ENCODE results near the gene FBH1. TPM values are rescaled to one million over a fixed set of nuclear protein-coding genes. Genes with fewer than 3 reads are reported as not detected.

The FBH1 gene
- total and polyA plus RNA-seq, 4 donors = 52.8 to 95.5 (median 65.8) TPM

DNA sequence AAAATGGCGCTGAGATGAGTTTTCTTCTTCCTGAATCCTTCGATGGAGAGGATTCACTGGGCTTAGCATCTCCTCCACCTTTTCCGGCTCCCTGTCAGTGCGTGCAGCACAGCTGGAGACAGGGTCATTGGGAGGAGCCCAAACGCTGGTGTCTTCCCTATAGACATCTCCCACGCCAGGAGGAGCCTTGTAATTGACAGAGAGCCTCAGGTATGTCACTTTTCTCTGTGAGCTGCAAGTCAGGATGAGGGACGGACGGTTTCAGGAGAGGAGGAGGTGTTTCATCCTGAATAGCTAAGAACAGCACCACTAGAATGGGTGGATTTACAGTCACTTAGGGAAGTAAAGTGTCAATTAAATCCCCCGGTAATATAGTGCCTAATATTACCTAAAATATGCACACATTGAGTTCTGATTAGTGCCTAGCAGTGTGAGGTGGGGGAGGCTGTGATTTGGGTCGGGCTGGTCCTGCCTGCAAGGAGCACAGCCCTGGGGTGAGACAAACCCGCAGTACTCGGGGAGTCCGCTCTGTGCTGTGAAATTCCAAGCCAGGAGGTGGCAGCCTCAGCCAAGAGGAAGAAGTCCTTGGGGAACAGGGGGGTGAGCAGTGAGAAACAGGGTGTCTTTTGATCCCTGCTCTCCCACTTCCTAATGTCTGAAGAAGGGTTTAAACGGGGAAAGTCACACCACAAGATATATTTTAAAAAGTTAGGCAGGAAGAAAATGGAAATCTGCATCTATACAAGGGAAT lies 59.1 kb downstream of the FBH1 start:
- Histone ChIP-seq H3K27me3 (ENCODE audit: control insufficient read depth, insufficient read depth, low read length) (peaks cover 4% of the 10 kb centered on the region), H3K4me3 (ENCODE audit: low read depth, low read length) (no peak overlapping the region), H3K9me3 (ENCODE audit: control insufficient read depth, insufficient read depth, low read length) (no peaks in the 10 kb centered on the region), H3K27ac (ENCODE audit: low read depth, low read length) (no peak overlapping the region), H3K36me3 (ENCODE audit: control insufficient read depth, insufficient read depth, low read length) (no peaks in the 10 kb centered on the region), H3K4me1 (ENCODE audit: control insufficient read depth, insufficient read depth, low read length) (peaks cover 15% of the 10 kb centered on the region)
- peak in 2 of 6 donors; percentile 59 to 60 for DNase-seq (ENCODE audit: low read depth in 4 of 6, low spot score in 6 of 6)
- 15% methylated on average over 5 of the region's 14 CpGs for WGBS (ENCODE audit: insufficient coverage)

DNA sequence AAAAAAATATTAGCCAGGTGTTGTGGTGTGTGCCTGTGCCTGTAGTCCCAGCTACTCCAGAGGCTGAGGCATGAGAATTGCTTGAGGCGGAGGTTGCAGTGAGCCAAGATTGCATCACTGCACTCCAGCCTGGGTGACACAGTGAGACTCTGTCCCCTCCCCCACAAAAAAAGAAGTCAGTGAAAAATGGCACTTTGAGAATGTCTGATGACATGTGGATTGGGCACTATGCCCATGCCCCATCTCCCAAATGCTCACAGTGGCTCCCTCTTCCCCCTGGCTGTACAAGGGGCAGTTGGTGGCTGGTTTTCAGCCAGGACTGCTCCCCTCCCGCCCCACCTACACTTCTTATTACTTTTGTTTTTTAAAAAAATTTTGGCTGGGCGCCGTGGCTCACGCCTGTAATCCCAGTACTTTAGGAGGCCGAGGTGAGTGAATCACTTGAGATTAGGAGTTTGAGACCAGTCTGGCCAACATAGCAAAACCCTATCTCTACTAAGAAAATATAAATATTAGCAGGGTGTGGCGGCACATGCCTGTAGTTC lies 61.2 kb downstream of the FBH1 start:
- no peaks in the 10 kb centered on the region for H3K36me3 ChIP-seq (ENCODE audit: control insufficient read depth, insufficient read depth, low read length)
- H3K9me3 ChIP-seq (ENCODE audit: control insufficient read depth, insufficient read depth, low read length) = no peaks in the 10 kb centered on the region
- WGBS (ENCODE audit: insufficient coverage) = 94% methylated on average over 2 of the region's 7 CpGs
- peaks cover 4% of the 10 kb centered on the region for H3K27me3 ChIP-seq (ENCODE audit: control insufficient read depth, insufficient read depth, low read length)
- H3K27ac ChIP-seq (ENCODE audit: low read depth, low read length) = no peak overlapping the region
- H3K4me1 ChIP-seq (ENCODE audit: control insufficient read depth, insufficient read depth, low read length) = peaks cover 8% of the 10 kb centered on the region
- no peak overlapping the region for H3K4me3 ChIP-seq (ENCODE audit: low read depth, low read length)
- no peak for DNase-seq (ENCODE audit: low read depth in 4 of 6, low spot score in 6 of 6)

DNA sequence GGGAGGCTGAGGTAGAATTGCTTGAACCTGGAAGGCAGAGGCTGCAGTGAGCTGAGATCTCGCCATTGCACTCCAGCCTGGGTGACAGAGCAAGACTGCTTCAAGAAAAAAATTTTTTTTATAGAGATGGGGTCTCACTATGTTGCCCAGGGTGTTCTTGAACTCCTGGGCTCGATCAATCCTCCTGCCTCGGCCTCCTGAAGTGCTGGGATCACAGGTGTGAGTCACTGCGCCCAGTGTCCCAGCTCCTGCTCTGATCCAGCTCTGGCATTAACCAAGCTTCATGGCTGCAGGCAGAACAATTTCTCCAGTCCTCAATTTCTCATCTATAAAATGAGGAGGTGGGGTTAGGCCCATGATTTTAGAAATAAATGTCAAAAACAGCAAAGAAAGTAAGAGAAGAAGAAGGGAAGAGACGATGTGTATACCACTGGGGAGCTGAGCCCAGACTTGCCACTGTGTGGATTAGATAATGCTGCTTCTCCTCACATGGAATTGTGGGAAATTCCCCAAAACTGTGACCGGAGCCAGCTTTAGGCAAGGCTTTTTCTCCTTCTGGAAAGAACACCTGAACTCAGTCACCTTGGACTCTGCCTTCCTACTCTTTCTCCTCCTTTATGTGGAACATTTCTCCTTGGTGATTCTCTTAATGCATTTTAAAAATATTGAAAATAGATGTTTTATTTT lies 61.8 kb downstream of the FBH1 start:
- no peak overlapping the region for H3K27ac ChIP-seq (ENCODE audit: low read depth, low read length)
- peaks cover 4% of the 10 kb centered on the region for H3K27me3 ChIP-seq (ENCODE audit: control insufficient read depth, insufficient read depth, low read length)
- 97% methylated on average over 6 of the region's 6 CpGs for WGBS (ENCODE audit: insufficient coverage)
- H3K9me3 ChIP-seq (ENCODE audit: control insufficient read depth, insufficient read depth, low read length) = no peaks in the 10 kb centered on the region
- no peak overlapping the region for H3K4me3 ChIP-seq (ENCODE audit: low read depth, low read length)
- DNase-seq (ENCODE audit: low read depth in 4 of 6, low spot score in 6 of 6) = no peak
- H3K4me1 ChIP-seq (ENCODE audit: control insufficient read depth, insufficient read depth, low read length) = peaks cover 6% of the 10 kb centered on the region
- no peaks in the 10 kb centered on the region for H3K36me3 ChIP-seq (ENCODE audit: control insufficient read depth, insufficient read depth, low read length)

DNA sequence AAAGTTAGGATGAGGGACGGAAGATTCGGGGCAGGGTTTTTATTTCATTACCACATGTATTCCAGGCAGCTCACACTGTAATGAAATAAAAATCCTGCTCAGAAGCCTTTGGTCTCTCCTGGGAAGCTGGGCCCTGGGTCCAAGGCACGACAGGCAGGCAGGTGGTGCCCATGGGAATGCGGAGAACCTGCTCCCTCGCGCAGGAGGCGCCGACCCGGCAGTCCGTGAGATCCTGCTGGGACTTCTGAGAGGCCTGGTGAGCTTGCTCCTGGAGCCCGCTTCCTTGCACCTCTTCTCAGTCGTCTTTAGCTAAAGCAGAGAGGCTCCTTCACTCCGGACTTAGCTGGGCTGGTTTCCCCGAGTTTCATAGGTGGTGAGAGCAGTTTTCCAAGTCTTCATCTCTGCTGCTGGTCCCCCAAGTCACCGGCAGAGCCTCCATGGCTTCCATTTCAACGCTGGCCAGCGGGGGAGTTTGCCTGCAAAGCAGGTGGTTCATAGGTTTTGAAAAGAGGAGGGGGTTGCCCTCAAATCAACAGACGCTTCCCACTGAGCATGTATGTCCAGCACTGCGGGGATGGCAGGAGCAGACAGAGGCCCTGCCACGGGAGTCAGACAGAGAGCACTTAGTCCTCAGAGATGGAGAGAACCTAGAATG lies 62.8 kb downstream of the FBH1 start:
- WGBS (ENCODE audit: insufficient coverage) = 68% methylated on average over 15 of the region's 20 CpGs
- Histone ChIP-seq H3K4me3 (ENCODE audit: low read depth, low read length) (no peak overlapping the region), H3K36me3 (ENCODE audit: control insufficient read depth, insufficient read depth, low read length) (no peaks in the 10 kb centered on the region), H3K9me3 (ENCODE audit: control insufficient read depth, insufficient read depth, low read length) (no peaks in the 10 kb centered on the region), H3K27me3 (ENCODE audit: control insufficient read depth, insufficient read depth, low read length) (peaks cover 4% of the 10 kb centered on the region), H3K27ac (ENCODE audit: low read depth, low read length) (no peak overlapping the region), H3K4me1 (ENCODE audit: control insufficient read depth, insufficient read depth, low read length) (peaks cover 4% of the 10 kb centered on the region)
- DNase-seq (ENCODE audit: low read depth in 4 of 6, low spot score in 6 of 6) = no peak

DNA sequence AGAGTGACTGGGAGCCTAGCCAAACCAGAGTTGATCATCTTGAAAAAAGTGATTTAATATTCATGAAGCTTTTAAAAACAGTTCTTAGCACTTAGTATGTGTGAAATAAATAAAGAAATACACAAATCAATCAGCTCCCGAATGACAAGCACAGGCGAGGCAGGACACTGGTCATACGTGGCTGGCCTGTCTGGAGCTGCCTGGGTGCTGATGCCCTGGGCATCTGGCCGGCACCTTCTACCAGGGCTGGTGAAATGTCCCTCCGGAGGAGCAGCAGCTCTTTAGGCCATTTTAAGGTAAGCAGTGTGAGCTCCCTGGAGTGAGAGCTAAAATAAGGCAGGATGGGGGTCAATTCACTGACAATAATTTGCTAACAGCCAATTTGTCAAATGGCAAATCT lies 63.6 kb downstream of the FBH1 start:
- WGBS (ENCODE audit: insufficient coverage) = 40% methylated on average over 2 of the region's 5 CpGs
- Histone ChIP-seq H3K4me3 (ENCODE audit: low read depth, low read length) (no peak overlapping the region), H3K27ac (ENCODE audit: low read depth, low read length) (no peak overlapping the region), H3K27me3 (ENCODE audit: control insufficient read depth, insufficient read depth, low read length) (peaks cover 4% of the 10 kb centered on the region), H3K4me1 (ENCODE audit: control insufficient read depth, insufficient read depth, low read length) (peaks cover 4% of the 10 kb centered on the region), H3K9me3 (ENCODE audit: control insufficient read depth, insufficient read depth, low read length) (no peaks in the 10 kb centered on the region), H3K36me3 (ENCODE audit: control insufficient read depth, insufficient read depth, low read length) (no peaks in the 10 kb centered on the region)
- no peak for DNase-seq (ENCODE audit: low read depth in 4 of 6, low spot score in 6 of 6)

DNA sequence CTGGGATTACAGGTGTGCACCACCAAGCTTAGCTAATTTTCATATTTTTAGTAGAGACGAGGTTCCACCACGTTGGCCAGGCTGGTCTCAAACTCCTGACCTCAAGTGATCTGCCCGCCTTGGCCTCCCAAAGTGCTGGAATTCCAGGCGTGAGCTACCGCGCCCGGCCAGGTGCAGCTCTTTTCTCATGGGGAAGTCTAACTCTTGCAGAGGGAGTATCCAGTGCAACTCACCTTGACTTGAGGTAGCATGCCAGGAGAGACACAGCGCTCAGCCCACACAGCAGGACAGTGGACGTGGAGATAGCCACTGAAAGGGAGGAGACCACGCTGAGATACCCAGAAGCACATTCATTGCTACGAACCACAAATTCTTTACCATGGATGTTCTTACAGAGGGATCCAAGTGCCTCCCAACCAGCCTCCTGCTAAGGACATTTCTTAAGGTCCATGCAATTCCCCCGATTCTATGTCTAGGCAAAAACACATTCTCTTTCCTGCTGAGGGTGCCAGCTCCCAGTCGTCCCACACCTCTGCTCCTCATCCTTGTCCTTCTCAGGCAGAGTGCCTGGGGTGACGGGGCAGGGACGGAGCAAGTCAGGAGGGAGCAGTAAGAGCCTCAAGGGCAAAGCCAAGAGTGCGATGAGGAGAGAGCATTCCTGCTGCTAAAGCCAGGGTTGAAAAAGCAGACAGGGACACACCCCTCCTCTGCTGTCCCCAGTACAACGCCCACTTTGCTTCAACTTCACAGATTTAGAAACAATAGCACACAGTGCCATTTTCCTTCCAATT lies 66.3 kb downstream of the FBH1 start:
- Histone ChIP-seq H3K4me3 (ENCODE audit: low read depth, low read length) (no peak overlapping the region), H3K9me3 (ENCODE audit: control insufficient read depth, insufficient read depth, low read length) (no peaks in the 10 kb centered on the region), H3K27ac (ENCODE audit: low read depth, low read length) (no peak overlapping the region), H3K36me3 (ENCODE audit: control insufficient read depth, insufficient read depth, low read length) (no peaks in the 10 kb centered on the region), H3K4me1 (ENCODE audit: control insufficient read depth, insufficient read depth, low read length) (no peaks in the 10 kb centered on the region), H3K27me3 (ENCODE audit: control insufficient read depth, insufficient read depth, low read length) (no peaks in the 10 kb centered on the region)
- no peak for DNase-seq (ENCODE audit: low read depth in 4 of 6, low spot score in 6 of 6)
- WGBS (ENCODE audit: insufficient coverage) = 92% methylated on average over 14 of the region's 17 CpGs

DNA sequence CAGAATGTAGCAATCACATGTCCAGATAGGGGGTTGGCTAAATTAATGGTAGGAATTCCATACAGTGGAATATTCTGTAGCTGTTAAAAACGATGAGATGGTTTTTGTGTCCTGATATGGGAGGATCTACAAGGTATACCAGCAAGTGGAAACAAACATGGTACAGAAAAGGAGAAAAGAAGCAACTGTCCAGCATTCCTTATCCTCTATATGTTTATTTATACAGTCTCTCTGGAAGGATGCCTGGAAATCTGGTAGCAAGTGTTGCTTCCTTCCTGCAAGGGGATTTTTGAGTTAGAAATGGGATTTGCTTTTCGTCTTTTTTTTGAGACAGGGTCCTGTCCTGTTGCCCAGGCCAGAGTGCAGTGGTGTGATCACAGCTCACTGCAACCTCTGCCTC lies 68.0 kb downstream of the FBH1 start:
- Histone ChIP-seq H3K36me3 (ENCODE audit: control insufficient read depth, insufficient read depth, low read length) (no peaks in the 10 kb centered on the region), H3K27me3 (ENCODE audit: control insufficient read depth, insufficient read depth, low read length) (no peaks in the 10 kb centered on the region), H3K4me3 (ENCODE audit: low read depth, low read length) (no peak overlapping the region), H3K27ac (ENCODE audit: low read depth, low read length) (no peak overlapping the region), H3K4me1 (ENCODE audit: control insufficient read depth, insufficient read depth, low read length) (no peaks in the 10 kb centered on the region), H3K9me3 (ENCODE audit: control insufficient read depth, insufficient read depth, low read length) (no peaks in the 10 kb centered on the region)
- DNase-seq (ENCODE audit: low read depth in 4 of 6, low spot score in 6 of 6) = peak in 1 of 6 donors; percentile 49
- 86% methylated on average over 1 of the region's 2 CpGs for WGBS (ENCODE audit: insufficient coverage)

DNA sequence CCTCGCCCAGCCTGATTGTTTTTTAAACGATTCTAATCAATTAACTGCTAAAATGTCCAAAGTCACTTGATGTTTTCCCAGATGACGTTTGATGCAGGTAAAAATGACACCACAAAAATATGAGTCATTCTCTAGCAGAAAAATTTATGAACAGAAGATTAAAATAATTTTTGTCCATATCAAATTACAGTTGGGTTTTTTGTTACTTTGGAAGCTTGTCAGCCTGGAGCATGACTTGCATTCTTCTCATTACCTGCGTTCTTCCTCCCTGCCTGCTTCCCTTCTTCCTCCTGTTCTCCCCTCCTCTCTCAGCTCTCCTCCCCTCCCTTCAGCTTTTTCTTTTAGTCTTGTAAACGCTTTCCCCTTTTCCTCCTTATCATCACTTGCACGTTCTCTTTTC lies 68.6 kb downstream of the FBH1 start:
- Histone ChIP-seq H3K4me3 (ENCODE audit: low read depth, low read length) (no peak overlapping the region), H3K9me3 (ENCODE audit: control insufficient read depth, insufficient read depth, low read length) (no peaks in the 10 kb centered on the region), H3K4me1 (ENCODE audit: control insufficient read depth, insufficient read depth, low read length) (no peaks in the 10 kb centered on the region), H3K27ac (ENCODE audit: low read depth, low read length) (no peak overlapping the region), H3K27me3 (ENCODE audit: control insufficient read depth, insufficient read depth, low read length) (no peaks in the 10 kb centered on the region), H3K36me3 (ENCODE audit: control insufficient read depth, insufficient read depth, low read length) (no peaks in the 10 kb centered on the region)
- 50% methylated on average over 1 of the region's 6 CpGs for WGBS (ENCODE audit: insufficient coverage)
- DNase-seq (ENCODE audit: low read depth in 4 of 6, low spot score in 6 of 6) = no peak

DNA sequence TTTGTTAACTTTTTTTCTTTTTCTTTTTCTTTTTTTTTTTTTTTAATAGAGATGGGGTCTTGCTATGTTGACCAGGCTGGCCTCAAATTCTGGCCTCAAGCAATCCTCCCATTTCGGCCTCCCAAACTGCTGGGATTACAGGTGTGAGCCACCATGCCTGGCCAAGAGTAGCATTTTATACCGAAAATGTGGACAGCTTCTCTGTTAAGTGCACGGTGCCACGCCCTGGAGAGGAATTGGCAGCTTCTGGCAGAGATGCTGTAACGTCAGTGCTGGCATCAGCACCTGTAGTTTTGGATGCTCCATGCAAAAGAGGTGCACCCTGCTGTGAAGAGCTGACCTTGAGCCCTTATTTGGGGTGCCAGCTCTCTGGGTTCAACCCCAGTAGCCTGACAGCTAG lies 69.1 kb downstream of the FBH1 start:
- no peak overlapping the region for H3K27ac ChIP-seq (ENCODE audit: low read depth, low read length)
- no peak for DNase-seq (ENCODE audit: low read depth in 4 of 6, low spot score in 6 of 6)
- H3K4me3 ChIP-seq (ENCODE audit: low read depth, low read length) = no peak overlapping the region
- H3K36me3 ChIP-seq (ENCODE audit: control insufficient read depth, insufficient read depth, low read length) = no peaks in the 10 kb centered on the region
- WGBS (ENCODE audit: insufficient coverage) = 94% methylated on average over 5 of the region's 5 CpGs
- no peaks in the 10 kb centered on the region for H3K4me1 ChIP-seq (ENCODE audit: control insufficient read depth, insufficient read depth, low read length)
- no peaks in the 10 kb centered on the region for H3K9me3 ChIP-seq (ENCODE audit: control insufficient read depth, insufficient read depth, low read length)
- no peaks in the 10 kb centered on the region for H3K27me3 ChIP-seq (ENCODE audit: control insufficient read depth, insufficient read depth, low read length)

Measured in spinal cord (tissue), 10 donors.